ENCODE measurements around the gene CSMD2. TPM values are rescaled to one million over a fixed set of nuclear protein-coding genes. Genes with fewer than 3 reads are reported as not detected.

The CSMD2 gene
- polyA plus RNA-seq, 1 experiment, result 1.8 TPM

GRCh38 chr1:34130306-34130705, 34.7 kb downstream of the CSMD2 start:
- ChIA-PET CTCF (no interaction called here), POLR2A (no interaction called here)
- DNase-seq (ENCODE audit: low read depth), result no peak
- Histone ChIP-seq H3K4me3 (ENCODE audit: low read depth, low read length) (no peak overlapping the region), H3K36me3 (ENCODE audit: control insufficient read depth, insufficient read depth, low read length) (no peaks in the 10 kb centered on the region), H3K27me3 (ENCODE audit: control insufficient read depth, insufficient read depth, low read length) (no peaks in the 10 kb centered on the region)
- no peak for TF ChIP-seq CTCF (IDR thresholded peaks at IDR 0.05; ENCODE audit: insufficient read depth, low read depth, low read length)

GRCh38 chr1:34129630-34130029, 35.4 kb downstream of the CSMD2 start:
- H3K36me3 ChIP-seq (ENCODE audit: control insufficient read depth, insufficient read depth, low read length), result no peaks in the 10 kb centered on the region
- no peak for DNase-seq (ENCODE audit: low read depth)
- no peak for TF ChIP-seq CTCF (IDR thresholded peaks at IDR 0.05; ENCODE audit: insufficient read depth, low read depth, low read length)
- ChIA-PET POLR2A (no interaction called here), CTCF (interaction anchor here (1.0 kb wide), 1 partner anchor 12 kb away, joined by 3 read pairs; no protein-coding TSS in a partner anchor)
- no peaks in the 10 kb centered on the region for H3K27me3 ChIP-seq (ENCODE audit: control insufficient read depth, insufficient read depth, low read length)
- no peak overlapping the region for H3K4me3 ChIP-seq (ENCODE audit: low read depth, low read length)

GRCh38 chr1:34128186-34128889, 36.7 kb downstream of the CSMD2 start:
- Histone ChIP-seq H3K27me3 (ENCODE audit: control insufficient read depth, insufficient read depth, low read length) (no peaks in the 10 kb centered on the region), H3K4me3 (ENCODE audit: low read depth, low read length) (no peak overlapping the region), H3K36me3 (ENCODE audit: control insufficient read depth, insufficient read depth, low read length) (no peaks in the 10 kb centered on the region)
- CTCF ChIA-PET, result no interaction called here
- POLR2A ChIA-PET, result no interaction called here
- TF ChIP-seq CTCF (IDR thresholded peaks at IDR 0.05; ENCODE audit: insufficient read depth, low read depth, low read length), result no peak
- no peak for DNase-seq (ENCODE audit: low read depth)

- no peak for DNase-seq (ENCODE audit: low read depth)
- CTCF ChIA-PET, result no interaction called here
- no peak for TF ChIP-seq CTCF (IDR thresholded peaks at IDR 0.05; ENCODE audit: insufficient read depth, low read depth, low read length)
Measured at GRCh38 chr1:34127006-34128000, 37.7 kb downstream of the CSMD2 start.

GRCh38 chr1:34126486-34126885, 38.5 kb downstream of the CSMD2 start:
- Histone ChIP-seq H3K27me3 (ENCODE audit: control insufficient read depth, insufficient read depth, low read length) (no peaks in the 10 kb centered on the region), H3K4me3 (ENCODE audit: low read depth, low read length) (no peak overlapping the region), H3K36me3 (ENCODE audit: control insufficient read depth, insufficient read depth, low read length) (no peaks in the 10 kb centered on the region)
- no peak for TF ChIP-seq CTCF (IDR thresholded peaks at IDR 0.05; ENCODE audit: insufficient read depth, low read depth, low read length)
- no peak for DNase-seq (ENCODE audit: low read depth)
- POLR2A ChIA-PET, result no interaction called here
- CTCF ChIA-PET, result no interaction called here

More at GRCh38 chr1:34127006-34128000, 37.7 kb downstream of the CSMD2 start:
- Histone ChIP-seq H3K27me3 (ENCODE audit: control insufficient read depth, insufficient read depth, low read length) (no peaks in the 10 kb centered on the region), H3K36me3 (ENCODE audit: control insufficient read depth, insufficient read depth, low read length) (no peaks in the 10 kb centered on the region), H3K4me3 (ENCODE audit: low read depth, low read length) (no peak overlapping the region)
- POLR2A ChIA-PET, result no interaction called here

Data from BJ (cell line).